Esophagus muscularis mucosa (tissue), 4 donors: ENCODE results near the gene SPATA33.

Source experiments
- EP300 ChIP-seq: sonication (generic); formaldehyde crosslinking; IDR thresholded peaks from one replicate; pipeline ENCODE4 v1.6.1; 2017; ENCODE audit warnings: antibody characterized with exemption
- POLR2A ChIP-seq: fragments of 450-650 bp; IDR thresholded peaks from one replicate; pipeline ENCODE4 v1.6.1; 2017; ENCODE audit warnings: antibody characterized with exemption, moderate library complexity, mild to moderate bottlenecking, low read depth
- TF ChIP-seq, protein P1 (sequence below), 3 experiments: fragments of 200-600 bp in 2 of 3; fragments of 450-650 bp in 1 of 3; sonication (generic) in 2 of 3; IDR thresholded peaks; one replicate each; pipeline ENCODE4 v1.5.1; 2017 to 2019; ENCODE audit warnings: antibody characterized with exemption in 3 of 3, mild to moderate bottlenecking in 2 of 3, moderate library complexity in 1 of 3

DNA sequence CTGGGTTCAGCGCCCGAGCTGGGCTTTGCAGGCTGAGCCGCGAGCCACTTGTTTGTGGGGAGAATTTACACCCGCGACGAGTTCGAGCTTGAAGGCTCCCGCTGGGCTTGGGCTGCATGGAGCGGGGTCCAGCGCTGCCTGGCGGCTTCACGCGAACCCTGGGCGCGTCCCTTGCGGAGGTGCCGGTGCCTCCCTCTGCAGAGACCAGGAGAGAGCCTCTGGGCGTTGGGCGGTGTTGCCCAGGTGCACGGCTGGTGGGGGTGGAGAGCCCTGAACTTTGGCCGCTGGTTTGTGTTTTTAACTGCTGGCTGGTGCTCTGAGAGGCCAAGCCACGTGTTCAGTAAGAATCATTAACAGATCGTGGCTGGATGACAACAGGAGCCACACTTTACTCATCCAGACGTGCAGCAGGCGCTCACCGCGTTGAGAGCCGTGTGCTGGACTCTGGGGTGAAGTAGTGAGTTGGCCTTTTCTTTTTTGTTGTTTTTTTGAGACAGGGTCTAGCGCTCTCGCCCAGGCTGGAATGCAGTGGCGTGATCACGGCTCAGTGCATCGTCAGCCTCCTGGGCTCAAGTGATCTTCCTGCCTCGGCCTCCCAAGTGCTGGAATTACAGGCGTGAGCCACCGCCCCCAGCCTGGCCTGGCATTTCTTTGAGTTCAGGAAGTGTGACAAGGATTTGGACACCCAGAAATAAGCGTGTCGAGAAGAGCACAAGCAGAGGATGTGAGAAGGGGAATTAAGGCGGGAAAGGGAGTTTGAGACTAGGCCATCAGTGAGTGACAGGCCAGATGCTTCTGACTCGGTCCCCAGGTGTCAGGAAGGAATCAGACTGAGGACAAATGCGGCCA is 29.7 kb downstream of the SPATA33 start:
- TF ChIP-seq POLR2A (no peak), EP300 (no peak)
- TF ChIP-seq, protein P1, sequence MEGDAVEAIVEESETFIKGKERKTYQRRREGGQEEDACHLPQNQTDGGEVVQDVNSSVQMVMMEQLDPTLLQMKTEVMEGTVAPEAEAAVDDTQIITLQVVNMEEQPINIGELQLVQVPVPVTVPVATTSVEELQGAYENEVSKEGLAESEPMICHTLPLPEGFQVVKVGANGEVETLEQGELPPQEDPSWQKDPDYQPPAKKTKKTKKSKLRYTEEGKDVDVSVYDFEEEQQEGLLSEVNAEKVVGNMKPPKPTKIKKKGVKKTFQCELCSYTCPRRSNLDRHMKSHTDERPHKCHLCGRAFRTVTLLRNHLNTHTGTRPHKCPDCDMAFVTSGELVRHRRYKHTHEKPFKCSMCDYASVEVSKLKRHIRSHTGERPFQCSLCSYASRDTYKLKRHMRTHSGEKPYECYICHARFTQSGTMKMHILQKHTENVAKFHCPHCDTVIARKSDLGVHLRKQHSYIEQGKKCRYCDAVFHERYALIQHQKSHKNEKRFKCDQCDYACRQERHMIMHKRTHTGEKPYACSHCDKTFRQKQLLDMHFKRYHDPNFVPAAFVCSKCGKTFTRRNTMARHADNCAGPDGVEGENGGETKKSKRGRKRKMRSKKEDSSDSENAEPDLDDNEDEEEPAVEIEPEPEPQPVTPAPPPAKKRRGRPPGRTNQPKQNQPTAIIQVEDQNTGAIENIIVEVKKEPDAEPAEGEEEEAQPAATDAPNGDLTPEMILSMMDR (IDR thresholded peaks at IDR 0.05): no peak
